VCaP (cell line): ENCODE measurements around the gene SDK1.

Experiments used
- H3K27ac ChIP-seq: fragments of 450-650 bp; 2 replicates; pipeline ENCODE4 v1.5.1; 2017
- TF ChIP-seq, protein P1 (sequence below): fragments of 450-650 bp; conservative IDR thresholded peaks from 2 replicates; pipeline ENCODE4 v1.5.1; 2017; ENCODE audit warnings: mild to moderate bottlenecking, moderate library complexity

SDK1 gene

DNA sequence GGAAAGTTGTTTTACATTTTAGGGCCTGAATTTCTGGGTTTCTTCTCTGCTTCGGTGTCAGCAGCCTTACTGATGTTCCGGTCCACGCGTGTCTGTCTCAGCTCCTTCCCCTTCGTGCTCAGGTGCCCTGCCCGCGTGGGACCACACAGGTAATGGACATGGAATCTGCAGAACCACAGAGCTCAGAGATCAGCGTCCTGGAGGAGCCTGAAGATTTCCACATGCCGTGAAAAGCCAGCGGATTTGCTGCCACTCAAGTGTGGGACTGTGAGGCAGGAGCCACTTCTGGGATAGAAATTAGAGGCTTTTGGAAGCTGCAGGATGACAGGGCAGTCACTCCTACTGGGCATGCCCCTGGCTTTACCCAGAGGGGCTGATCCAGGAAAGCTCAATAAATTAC is 714.9 kb downstream of the SDK1 start:
- TF ChIP-seq, protein P1, sequence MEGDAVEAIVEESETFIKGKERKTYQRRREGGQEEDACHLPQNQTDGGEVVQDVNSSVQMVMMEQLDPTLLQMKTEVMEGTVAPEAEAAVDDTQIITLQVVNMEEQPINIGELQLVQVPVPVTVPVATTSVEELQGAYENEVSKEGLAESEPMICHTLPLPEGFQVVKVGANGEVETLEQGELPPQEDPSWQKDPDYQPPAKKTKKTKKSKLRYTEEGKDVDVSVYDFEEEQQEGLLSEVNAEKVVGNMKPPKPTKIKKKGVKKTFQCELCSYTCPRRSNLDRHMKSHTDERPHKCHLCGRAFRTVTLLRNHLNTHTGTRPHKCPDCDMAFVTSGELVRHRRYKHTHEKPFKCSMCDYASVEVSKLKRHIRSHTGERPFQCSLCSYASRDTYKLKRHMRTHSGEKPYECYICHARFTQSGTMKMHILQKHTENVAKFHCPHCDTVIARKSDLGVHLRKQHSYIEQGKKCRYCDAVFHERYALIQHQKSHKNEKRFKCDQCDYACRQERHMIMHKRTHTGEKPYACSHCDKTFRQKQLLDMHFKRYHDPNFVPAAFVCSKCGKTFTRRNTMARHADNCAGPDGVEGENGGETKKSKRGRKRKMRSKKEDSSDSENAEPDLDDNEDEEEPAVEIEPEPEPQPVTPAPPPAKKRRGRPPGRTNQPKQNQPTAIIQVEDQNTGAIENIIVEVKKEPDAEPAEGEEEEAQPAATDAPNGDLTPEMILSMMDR, result no peak
- H3K27ac ChIP-seq, result no peak overlapping the region

DNA sequence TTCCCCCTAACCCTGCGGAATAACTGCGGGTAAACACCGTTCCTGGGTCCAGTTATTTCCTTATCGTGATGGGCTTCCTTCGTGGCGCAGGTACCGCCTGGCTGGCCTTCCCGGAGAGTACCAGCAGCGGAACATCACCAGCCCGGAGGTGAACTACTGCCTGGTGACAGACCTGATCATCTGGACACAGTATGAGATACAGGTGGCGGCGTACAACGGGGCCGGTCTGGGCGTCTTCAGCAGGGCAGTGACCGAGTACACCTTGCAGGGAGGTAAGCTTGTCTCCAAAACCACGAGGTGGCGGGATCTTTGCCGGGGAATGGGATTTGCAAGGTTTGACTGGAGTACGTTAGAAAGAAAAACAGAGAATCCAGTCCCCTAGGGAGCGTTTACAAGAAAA is 716.0 kb downstream of the SDK1 start:
- H3K27ac ChIP-seq, result no peak overlapping the region
- TF ChIP-seq, protein P1, result no peak

DNA sequence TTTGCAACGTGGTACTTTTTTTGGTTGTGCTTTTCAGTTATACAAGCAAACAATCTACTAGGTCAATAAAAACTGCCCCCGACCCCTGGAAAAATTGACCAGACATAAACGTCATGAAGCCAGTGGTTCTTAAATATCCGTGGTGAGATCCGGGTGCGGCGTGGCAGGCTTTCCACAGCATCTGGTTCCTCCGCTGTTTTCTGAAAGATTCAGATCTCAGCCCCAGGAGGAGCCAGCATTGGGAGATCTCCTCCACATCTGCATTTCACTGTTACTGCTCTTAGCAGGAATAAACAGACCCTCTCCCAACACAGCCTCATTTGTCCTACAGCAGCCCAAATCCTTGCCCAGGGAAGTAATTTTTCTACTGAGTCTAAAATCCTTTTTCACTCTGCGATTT is 716.7 kb downstream of the SDK1 start:
- no peak overlapping the region for H3K27ac ChIP-seq
- TF ChIP-seq, protein P1, result no peak

DNA sequence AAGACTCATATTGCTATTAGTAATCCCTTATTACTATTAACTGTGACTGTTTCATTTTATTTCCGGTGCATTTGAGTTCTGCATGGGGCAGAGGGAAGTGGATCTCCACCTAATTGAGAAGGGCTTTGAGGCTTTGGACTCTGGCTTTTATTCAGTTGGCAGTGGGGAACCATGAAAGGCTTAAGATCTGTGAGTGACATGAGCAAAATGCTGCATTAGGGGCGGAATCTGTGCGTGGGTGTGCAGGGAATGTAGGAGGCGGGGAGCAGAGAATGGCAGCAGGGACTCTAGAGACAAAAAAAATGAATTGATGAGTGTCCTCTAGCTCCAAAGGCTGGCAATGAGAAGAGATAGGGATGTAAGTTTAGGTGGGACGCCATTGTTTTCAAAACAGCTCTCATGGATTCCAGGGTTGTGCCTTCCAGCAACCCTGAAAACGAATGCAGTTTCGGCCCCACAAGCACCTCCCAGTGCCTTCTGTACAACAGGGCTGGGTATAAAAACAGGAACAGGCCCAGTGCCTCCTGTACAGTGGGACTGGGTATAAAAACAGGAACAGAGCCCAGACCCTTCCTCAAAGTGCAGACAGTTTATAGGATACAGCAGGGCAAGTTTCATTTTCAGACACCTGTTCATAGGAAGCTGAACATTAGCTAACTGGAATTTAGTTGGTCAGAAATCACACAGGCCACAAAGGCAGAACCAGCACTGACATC is 717.7 kb downstream of the SDK1 start:
- H3K27ac ChIP-seq, result no peak overlapping the region
- TF ChIP-seq, protein P1, result no peak

DNA sequence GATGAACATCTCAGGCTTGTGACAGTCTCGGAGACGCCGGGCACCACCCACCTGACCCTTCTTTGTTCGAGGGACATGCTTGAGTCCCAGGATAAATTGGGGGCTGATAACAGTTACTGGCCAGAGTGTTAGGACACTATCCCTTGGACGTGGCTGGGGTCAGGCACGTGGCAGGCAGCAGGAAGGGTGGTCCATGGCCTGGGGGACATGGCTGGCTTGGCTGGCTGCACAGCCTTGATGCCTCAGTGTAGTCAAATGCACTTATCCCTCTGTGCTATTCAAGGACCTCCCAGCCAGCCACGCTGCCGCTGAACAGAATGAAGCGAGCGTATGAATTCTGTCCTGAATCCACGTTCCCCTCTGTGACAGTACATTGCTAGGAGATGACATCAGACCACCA is 719.0 kb downstream of the SDK1 start:
- TF ChIP-seq, protein P1, result no peak

DNA sequence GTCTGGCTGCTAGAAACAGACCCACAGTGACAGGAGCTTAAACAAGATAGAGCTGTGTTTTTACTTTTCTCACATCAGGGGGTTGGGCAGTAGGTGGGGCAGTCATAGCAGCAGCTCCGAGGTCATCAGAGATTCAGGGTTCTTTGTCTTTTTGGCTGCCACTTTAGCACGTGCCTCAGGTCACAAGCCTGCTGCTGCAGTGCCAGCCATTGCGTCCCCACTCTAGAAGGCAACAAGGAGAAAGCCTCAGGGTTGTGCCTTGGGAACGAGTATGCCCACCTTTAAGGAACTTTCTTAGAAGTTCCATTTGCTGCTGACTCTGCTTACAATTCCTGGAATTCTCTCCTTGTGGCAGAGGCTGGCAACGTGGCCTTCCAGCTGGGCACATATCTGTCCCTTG is 720.4 kb downstream of the SDK1 start:
- H3K27ac ChIP-seq, result no peak overlapping the region
- TF ChIP-seq, protein P1, result no peak

More for the DNA sequence above, 719.0 kb downstream of the SDK1 start:
- H3K27ac ChIP-seq, result no peak overlapping the region

DNA sequence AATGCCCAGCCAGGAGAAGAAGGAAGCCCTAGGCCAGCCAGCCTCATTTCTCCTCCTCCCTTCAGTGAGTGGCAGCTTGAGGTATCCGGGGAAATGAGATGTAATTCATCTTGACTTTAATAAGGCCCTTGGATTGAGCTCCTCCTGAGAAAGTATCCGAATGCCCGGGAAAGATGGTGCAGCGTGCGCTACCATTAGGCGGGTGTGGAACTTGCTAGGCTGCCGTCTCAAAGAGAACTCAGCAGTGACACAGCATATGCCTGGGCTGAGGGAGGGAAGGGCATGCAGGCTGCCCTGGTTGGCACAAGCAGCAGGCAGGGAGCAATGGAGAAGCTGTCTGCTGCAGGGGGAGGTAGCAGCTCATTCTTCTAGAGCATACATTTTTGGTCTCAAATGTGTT is 721.2 kb downstream of the SDK1 start:
- TF ChIP-seq, protein P1, result no peak

More for the DNA sequence above, 721.2 kb downstream of the SDK1 start:
- no peak overlapping the region for H3K27ac ChIP-seq
